ENCODE data around the gene RUSC2. TPM values are rescaled to one million over a fixed set of nuclear protein-coding genes. Genes with fewer than 3 reads are reported as not detected.
A peak's percentile ranks its signal among the peaks of the same experiment; 100 is the strongest.

Gene RUSC2, protein sequence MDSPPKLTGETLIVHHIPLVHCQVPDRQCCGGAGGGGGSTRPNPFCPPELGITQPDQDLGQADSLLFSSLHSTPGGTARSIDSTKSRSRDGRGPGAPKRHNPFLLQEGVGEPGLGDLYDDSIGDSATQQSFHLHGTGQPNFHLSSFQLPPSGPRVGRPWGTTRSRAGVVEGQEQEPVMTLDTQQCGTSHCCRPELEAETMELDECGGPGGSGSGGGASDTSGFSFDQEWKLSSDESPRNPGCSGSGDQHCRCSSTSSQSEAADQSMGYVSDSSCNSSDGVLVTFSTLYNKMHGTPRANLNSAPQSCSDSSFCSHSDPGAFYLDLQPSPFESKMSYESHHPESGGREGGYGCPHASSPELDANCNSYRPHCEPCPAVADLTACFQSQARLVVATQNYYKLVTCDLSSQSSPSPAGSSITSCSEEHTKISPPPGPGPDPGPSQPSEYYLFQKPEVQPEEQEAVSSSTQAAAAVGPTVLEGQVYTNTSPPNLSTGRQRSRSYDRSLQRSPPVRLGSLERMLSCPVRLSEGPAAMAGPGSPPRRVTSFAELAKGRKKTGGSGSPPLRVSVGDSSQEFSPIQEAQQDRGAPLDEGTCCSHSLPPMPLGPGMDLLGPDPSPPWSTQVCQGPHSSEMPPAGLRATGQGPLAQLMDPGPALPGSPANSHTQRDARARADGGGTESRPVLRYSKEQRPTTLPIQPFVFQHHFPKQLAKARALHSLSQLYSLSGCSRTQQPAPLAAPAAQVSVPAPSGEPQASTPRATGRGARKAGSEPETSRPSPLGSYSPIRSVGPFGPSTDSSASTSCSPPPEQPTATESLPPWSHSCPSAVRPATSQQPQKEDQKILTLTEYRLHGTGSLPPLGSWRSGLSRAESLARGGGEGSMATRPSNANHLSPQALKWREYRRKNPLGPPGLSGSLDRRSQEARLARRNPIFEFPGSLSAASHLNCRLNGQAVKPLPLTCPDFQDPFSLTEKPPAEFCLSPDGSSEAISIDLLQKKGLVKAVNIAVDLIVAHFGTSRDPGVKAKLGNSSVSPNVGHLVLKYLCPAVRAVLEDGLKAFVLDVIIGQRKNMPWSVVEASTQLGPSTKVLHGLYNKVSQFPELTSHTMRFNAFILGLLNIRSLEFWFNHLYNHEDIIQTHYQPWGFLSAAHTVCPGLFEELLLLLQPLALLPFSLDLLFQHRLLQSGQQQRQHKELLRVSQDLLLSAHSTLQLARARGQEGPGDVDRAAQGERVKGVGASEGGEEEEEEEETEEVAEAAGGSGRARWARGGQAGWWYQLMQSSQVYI (N-terminal part only)
- total RNA-seq: 10 to 100 TPM; 48.0 to 91.2 (median 73.8) TPM

DNA sequence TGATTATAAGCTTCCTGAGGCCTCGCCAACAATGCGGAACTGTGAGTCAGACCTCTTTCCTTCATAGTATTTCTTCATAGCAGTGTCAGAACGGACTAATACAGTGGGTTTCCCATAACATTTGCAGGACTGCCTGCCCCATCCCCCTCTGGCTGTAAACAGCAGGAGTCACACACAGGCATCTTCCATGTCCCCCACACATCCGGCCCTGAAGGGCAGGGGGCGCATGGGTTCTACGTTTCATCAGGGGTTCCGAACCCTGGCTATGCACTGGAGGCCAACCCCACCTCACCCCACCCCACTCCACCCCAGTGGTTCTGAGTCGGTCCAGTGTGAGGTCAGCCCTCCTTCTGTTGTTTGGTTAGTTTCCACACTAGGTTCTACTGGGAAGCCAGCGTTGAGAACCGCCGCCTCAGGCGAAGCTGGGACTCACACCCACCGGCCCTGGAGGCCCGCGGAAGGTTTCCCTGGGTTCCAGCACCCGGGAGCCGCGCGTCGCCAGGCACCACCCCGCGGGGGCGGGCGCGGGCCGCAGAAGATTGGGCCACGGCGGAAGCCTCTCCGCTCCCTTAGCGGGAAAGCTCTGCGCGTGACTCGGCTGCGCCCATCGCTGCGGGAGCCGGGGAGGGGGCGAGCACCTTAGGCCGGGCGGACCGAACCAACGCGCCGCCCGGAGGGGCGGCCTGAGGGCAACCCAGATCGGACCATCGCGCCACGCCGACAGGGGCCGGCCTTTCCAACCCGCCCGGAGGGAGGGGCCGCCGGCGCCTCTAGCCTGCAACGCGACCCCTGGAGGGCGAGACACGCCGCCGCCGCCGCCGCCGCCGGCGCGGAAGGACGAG, at the start of gene RUSC2:
Gene RUSC2, plus strand, starts transcription at position 799 of the 842 bp plus-strand sequence. CDS start 56,411 bp downstream, outside the sequence.
- Histone ChIP-seq H3K27ac (replicated peaks in 1 of 4) (peak within 1 kb of the TSS; percentile 97 to 99 (median 98)), H3K4me3 (peak within 1 kb of the TSS; percentile 72 to 94 (median 86)), H3K27me3 (no peaks in the 10 kb centered on the region), H3K4me1 (peaks cover 24 to 42% (median 33%) of the 10 kb centered on the region in 4 donors), H3K36me3 (no peaks in the 10 kb centered on the region), H3K9me3 (no peaks in the 10 kb centered on the region)
- intact Hi-C loops (cut with DNase I): loop anchor here (2.0 kb wide), 1 partner anchor 65 kb away; no protein-coding TSS in a partner anchor
- no peak for TF ChIP-seq EP300 (IDR thresholded peaks at IDR 0.05)
- TF ChIP-seq, protein P1, sequence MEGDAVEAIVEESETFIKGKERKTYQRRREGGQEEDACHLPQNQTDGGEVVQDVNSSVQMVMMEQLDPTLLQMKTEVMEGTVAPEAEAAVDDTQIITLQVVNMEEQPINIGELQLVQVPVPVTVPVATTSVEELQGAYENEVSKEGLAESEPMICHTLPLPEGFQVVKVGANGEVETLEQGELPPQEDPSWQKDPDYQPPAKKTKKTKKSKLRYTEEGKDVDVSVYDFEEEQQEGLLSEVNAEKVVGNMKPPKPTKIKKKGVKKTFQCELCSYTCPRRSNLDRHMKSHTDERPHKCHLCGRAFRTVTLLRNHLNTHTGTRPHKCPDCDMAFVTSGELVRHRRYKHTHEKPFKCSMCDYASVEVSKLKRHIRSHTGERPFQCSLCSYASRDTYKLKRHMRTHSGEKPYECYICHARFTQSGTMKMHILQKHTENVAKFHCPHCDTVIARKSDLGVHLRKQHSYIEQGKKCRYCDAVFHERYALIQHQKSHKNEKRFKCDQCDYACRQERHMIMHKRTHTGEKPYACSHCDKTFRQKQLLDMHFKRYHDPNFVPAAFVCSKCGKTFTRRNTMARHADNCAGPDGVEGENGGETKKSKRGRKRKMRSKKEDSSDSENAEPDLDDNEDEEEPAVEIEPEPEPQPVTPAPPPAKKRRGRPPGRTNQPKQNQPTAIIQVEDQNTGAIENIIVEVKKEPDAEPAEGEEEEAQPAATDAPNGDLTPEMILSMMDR (IDR thresholded peaks at IDR 0.05): peak; percentile 57 to 58 (median 57)
- peak; percentile 86 to 92 for TF ChIP-seq POLR2AphosphoS5 (IDR thresholded peaks at IDR 0.05)
- TF ChIP-seq POLR2A (IDR thresholded peaks at IDR 0.05; ENCODE audit: low read depth): peak; percentile 49
- peak; percentile 94 for DNase-seq (ENCODE audit: extremely low spot score)
- WGBS: 31% methylated on average over 4 of the region's 71 CpGs

DNA sequence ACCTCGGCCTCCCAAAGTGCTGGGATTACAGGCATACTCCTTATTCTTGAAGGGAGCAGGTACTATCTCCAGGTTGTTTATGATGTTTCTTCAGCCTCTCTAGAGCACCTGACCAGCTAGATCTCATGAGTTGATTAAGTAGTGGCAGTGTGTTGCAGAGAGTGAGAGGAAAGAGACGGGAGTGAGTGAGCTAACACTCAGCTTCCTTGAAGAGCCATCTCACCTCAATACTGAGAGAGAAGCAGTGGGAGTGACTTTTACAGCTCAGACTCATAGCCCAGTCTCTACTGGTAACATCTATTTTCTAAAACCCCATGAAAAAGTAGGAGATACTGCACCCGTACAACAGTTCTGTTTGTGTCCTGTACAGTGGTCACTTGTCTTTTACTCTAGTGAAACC, 43.9 kb upstream of the RUSC2 start:
- Histone ChIP-seq H3K27ac (replicated peaks in 1 of 4) (no peak overlapping the region), H3K36me3 (no peaks in the 10 kb centered on the region), H3K9me3 (no peaks in the 10 kb centered on the region), H3K27me3 (no peaks in the 10 kb centered on the region), H3K4me3 (no peak overlapping the region), H3K4me1 (no peaks in the 10 kb centered on the region)
- TF ChIP-seq POLR2A (IDR thresholded peaks at IDR 0.05; ENCODE audit: low read depth) (no peak), EP300 (IDR thresholded peaks at IDR 0.05) (no peak), POLR2AphosphoS5 (IDR thresholded peaks at IDR 0.05) (no peak)
- TF ChIP-seq, protein P1 (IDR thresholded peaks at IDR 0.05): no peak
- intact Hi-C loops (cut with DNase I): no loop called here
- DNase-seq (ENCODE audit: extremely low spot score): peak; percentile 37
- 98% methylated on average over 3 of the region's 3 CpGs for WGBS

DNA sequence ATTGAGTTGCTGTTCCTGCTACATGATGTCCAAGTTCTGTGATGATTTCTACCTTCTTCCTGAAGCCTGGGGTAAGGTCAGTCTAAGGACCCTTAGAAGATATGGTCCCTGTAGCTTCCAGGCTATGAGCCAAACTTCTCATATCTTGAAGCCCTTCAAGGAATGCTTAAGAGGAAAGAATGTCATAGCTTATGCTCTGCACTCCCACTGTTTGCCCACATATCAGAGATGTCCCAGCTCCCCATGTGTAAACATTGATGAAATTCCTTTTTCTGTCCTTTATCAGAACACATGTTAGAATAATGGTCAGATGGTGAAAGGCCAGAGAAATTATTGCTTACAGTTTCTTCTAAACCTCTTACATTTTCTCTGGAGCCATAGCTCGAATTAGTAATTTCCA, 41.4 kb upstream of the RUSC2 start:
- H3K27me3 ChIP-seq: no peaks in the 10 kb centered on the region
- no peak overlapping the region for H3K4me3 ChIP-seq
- 82% methylated on average over 1 of the region's 1 CpG for WGBS
- DNase-seq (ENCODE audit: extremely low spot score): no peak
- no peaks in the 10 kb centered on the region for H3K9me3 ChIP-seq
- no peaks in the 10 kb centered on the region for H3K36me3 ChIP-seq
- no peaks in the 10 kb centered on the region for H3K4me1 ChIP-seq
- no peak for TF ChIP-seq POLR2A (IDR thresholded peaks at IDR 0.05; ENCODE audit: low read depth)
- TF ChIP-seq, protein P1 (IDR thresholded peaks at IDR 0.05): no peak
- no peak for TF ChIP-seq EP300 (IDR thresholded peaks at IDR 0.05)
- no peak for TF ChIP-seq POLR2AphosphoS5 (IDR thresholded peaks at IDR 0.05)
- H3K27ac ChIP-seq (replicated peaks in 1 of 4): no peak overlapping the region
- intact Hi-C loops (cut with DNase I): no loop called here

DNA sequence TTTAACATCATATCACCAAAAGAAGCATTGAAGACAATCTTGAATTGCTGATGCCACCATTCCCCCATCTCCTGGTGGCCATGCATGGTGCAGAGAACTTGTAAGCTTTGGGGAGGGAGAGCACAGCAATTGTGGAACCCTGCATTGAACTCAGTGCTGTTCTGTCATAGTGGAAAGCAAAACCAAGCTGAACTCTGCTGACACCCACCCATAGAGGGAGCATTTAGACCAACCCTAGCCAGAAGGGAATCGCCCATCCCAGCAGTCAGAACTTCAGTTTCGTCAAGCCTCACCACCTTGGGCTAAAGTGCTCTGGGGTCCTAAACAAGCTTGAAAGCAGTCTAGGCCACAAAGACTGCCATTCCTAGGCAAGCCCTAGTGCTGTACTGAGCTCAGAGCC, 37.4 kb upstream of the RUSC2 start:
- H3K27ac ChIP-seq (replicated peaks in 1 of 4): no peak overlapping the region
- no peaks in the 10 kb centered on the region for H3K27me3 ChIP-seq
- no peaks in the 10 kb centered on the region for H3K36me3 ChIP-seq
- TF ChIP-seq, protein P1 (IDR thresholded peaks at IDR 0.05): no peak
- no peak for TF ChIP-seq EP300 (IDR thresholded peaks at IDR 0.05)
- peaks cover 0 to 5% (median 2%) of the 10 kb centered on the region in 4 donors for H3K9me3 ChIP-seq
- H3K4me3 ChIP-seq: no peak overlapping the region
- intact Hi-C loops (cut with DNase I): no loop called here
- DNase-seq (ENCODE audit: extremely low spot score): no peak
- WGBS: 63% methylated on average over 2 of the region's 2 CpGs
- H3K4me1 ChIP-seq: no peaks in the 10 kb centered on the region
